Gastroesophageal sphincter (tissue), 3 donors: ENCODE results near the gene HOXC9.
A peak's percentile ranks its signal among the peaks of the same experiment; 100 is the strongest.

Experiments
- CTCF ChIP-seq, 4 experiments: fragments of 200-600 bp in 2 of 4; fragments of 450-650 bp in 2 of 4; sonication (generic) in 1 of 4; IDR thresholded peaks; one replicate each; pipeline ENCODE4 v1.5.1; 2017 to 2019; ENCODE audit warnings: antibody characterized with exemption in 4 of 4, mild to moderate bottlenecking in 2 of 4, moderate library complexity in 2 of 4
- EP300 ChIP-seq: sonication (generic); formaldehyde crosslinking; IDR thresholded peaks from one replicate; pipeline ENCODE4 v1.6.1; 2017; ENCODE audit warnings: antibody characterized with exemption, mild to moderate bottlenecking
- POLR2A ChIP-seq, 2 donors: fragments of 450-650 bp; IDR thresholded peaks; one replicate each; pipeline ENCODE4 v1.6.1; 2017; ENCODE audit warnings: antibody characterized with exemption in 2 of 2, mild to moderate bottlenecking in 2 of 2, moderate library complexity in 1 of 2

GRCh38 chr12:54036620-54037359 lies 36.8 kb downstream of the HOXC9 start:
- TF ChIP-seq CTCF (IDR thresholded peaks at IDR 0.05) (peak in 1 of 4 experiments; percentile 20), POLR2A (IDR thresholded peaks at IDR 0.05) (no peak), EP300 (no peak)
